ENCODE measurements around the gene UBC.
"Not testable (repeated sequence)": the region's sequence is repeated elsewhere in the genome, so short reads cannot be mapped to it uniquely, and the experiment has no call there.

UBC gene

DNA sequence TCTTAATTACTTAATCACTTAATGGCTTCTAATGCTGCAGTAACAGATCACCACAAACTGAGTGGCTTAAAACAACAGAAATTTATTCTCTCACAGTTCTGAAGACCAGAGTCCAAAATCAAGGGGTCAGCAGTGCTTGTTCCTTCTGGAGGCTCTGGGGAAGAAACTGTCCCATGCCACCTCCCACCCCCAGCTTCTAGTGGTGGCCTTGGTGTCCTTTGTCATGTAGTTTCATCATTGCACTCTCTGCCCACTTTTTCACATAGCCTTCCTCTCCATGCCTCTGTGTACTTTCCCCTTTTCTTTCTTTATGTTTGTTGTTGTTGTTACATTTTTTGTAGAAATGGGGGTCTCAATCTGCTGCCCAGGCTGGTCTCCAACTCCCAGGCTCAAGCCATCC is 16.1 kb upstream of the UBC start:
- FAIRE-seq: no peak

DNA sequence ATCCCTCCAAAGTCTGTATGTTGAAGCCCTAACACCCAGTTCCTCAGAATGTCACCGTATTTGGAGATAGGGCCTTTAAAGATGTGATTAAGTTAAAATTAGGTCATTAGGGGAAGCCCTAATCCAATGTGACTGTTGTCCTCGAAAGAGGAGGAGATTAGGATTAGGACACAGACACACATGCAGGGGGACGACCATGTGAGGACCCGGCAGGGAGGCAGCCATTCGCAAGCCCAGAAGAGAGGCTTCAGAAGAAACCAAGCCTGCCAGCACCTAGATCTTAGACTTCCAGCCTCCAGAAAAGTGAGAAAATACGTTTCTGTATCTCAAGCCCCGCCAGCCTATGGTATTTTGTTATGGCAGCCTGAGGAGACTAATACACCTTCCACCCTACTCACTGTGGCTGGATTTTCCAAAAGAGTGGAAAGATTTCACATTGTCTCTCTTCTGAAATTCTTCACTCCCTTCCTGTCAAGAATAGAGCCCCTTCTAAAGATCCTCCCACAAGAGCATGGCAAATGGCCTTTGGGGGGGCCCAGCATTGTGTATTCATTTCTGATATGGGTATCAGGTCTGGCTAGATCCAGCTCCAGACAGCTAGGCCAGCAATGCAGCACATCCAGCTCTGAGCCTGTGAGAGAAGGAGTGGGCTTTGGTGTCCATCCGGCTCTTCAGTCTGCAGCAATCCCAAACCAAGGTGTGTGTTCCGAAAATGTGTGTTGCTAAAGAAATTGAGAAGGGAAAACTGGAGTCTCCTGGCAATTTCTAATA is 15.4 kb upstream of the UBC start:
- FAIRE-seq: no peak

DNA sequence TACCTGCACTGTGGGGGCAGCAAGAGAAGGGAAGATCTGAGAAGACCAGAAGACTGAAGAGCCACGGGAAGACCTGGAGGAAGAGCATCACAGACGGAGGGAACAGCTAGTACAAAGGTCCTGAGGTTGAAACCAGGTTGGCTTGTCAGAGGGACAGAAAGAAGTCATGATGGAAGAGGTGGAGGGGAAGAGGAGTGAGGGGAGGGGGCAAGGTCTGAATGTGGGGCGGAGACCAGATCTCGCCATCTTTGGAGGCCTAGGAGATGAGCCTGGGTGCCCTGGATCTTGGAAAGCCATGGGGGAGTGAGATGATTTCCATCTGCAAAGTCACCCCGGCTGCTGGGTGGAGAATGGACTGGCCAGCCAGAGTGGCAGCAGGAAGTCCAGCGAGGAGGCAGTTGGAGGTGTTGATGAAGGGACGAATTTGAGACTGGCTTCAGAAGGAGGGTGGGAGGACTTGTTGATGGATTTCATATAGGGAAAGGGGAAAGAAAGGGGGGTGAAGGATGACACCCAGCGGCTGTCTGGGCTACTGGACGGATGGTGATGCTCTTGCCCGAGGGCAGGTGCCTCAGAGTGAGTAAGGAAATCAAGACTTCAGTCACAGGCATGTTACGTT is 14.6 kb upstream of the UBC start:
- no peak for FAIRE-seq

DNA sequence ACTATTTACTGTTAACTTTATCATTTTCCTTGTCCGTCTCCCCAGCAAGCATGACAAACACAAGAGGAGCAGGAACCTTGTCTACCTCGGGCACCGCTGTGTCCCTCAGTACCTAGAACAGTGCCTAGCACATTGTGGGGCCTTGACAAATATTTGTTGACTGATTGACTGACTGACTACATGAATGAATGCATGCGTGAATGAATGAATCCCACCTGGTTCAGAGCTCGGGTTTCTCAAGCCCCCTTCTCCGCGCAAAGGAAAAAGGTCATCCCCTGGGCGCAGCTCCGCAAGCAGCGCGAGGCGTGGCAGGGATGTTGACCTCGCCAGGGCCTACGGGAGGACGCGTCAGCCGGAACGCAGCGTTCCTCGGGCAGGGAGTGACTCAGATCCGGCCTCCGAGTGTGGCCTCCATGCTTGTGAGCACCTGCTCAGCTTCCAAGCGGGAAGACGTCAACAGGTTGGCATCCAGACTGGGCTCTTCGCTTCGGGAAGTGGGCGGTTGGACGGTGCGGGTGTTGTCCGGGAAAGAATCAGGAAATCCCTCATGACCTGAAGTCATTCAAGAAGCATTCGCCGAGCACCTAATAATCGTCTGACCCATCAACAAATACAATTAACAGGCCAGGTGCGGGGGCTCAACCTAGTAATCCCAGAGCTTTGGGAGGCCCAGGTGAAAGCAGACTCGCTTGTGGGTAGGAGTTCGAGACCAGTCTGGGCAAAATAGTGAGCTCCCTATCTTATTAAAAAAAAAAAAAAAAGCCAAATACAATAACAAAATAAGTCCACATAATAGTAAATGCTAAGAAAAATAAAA is 13.9 kb upstream of the UBC start:
- no peak for FAIRE-seq

DNA sequence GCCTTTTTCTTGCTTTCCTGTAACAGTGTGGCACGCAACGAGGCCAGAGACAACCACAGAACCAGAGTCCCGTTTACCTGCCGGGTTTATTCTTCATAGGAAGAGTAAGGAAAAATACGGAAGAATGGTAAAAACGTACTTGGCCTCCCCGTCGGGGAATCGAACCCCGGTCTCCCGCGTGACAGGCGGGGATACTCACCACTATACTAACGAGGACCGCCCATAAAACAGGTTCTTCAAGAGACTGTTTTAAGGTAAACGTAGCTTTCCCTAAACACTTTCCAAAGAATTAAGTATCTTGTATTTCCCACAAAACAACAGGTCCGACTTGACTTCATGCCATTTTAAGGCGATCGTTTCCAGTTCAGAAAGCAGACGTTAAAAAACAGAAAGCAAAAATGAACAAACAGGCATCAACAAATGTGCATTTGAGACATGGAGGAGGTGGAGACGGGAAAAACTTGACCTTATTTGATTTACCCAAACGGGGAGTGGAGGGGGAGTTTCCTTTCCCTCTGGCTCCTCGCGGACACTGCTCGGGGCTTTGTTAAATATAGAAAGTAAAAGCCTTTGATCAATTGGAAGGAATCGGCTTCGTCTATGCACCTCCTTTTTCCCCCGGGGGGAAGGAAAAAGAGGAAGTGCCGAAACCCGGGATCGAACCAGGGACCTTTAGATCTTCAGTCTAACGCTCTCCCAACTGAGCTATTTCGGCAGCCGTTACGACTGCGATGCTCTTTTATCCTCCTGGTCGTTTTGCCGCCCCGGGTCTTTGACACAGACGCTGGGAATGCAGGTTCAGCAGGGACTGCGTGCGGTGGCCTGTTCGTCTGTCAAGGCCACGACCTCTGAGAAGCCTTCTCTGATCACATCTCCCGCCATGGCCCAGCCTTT is 13.0 kb upstream of the UBC start:
- no peak for FAIRE-seq

DNA sequence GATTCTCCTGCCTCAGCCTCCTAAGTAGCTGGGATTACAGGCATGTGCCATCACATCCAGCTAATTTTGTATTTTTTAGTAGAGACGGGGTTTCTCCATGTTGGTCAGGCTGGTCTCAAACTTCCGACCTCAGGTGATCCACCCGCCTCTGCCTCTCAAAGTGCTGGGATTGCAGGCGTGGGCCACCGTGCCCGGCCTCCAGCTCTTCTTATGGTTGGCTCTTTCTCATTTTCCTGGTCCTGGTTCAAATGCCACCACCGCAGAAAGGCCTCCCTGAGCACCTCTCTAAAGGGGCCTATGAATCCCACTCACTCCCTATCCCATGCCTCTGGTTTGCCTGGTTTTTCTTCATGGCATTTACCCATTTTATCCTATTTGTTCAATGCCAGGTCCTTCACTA is 11.3 kb upstream of the UBC start:
- not testable (repeated sequence) for FAIRE-seq

DNA sequence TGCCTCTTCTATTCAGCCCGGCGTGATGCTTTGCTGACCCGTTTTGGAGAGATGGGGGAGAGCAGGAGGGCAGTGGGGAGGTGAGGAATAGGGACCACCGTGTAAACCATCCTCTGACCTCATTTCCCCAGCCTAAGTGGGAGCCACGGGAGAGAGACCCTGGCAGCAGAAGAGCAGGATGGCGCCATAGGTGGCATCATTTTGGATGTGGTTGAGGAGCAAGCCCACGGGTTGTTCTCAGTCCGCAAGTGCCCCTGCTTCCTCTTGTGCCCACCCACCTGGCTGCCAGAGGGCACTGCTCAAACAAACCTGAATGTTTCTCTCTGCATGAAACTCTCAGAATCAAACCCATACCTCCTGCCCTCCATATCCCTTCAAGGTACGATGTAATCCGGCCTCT is 10.7 kb upstream of the UBC start:
- FAIRE-seq: no peak

DNA sequence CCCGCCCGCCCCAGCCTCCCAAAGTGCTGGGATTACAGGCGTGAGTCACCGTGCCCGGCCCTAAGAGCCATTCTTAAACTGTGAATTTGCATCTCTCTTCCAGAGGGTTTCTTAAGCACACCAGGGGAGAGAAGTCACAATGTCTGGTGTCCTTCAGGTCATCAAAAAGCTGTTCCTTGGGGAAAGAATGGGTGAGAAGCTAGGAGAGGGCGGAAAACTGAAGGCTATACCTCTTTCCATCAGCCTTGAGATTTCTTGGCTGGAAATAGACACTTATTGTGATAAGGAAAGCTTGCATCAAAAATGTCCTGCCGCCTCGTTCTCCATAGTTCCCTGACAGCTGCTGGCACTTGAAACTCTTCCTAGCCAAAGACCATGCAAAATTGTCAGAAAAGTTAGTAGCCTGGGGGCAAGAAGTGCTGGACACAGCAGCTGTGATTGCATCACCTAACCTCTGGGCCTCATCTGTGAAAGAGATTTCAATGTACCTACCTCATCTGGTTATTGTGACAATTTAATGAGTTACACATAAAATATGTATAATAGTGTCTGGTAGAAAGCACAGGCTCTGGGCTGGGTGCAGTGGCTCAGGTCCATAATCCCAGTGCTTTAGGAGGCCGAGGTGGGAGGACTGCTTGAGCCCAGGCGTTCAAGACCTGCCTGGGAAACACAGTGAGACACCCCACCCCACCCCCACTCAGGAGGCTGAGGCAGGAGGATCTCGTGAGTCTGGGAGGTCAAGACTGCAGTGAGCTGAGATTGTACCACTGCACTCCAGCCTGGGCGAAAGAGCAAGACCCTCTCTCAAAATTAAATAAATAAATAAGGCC is 9.7 kb upstream of the UBC start:
- no peak for FAIRE-seq

DNA sequence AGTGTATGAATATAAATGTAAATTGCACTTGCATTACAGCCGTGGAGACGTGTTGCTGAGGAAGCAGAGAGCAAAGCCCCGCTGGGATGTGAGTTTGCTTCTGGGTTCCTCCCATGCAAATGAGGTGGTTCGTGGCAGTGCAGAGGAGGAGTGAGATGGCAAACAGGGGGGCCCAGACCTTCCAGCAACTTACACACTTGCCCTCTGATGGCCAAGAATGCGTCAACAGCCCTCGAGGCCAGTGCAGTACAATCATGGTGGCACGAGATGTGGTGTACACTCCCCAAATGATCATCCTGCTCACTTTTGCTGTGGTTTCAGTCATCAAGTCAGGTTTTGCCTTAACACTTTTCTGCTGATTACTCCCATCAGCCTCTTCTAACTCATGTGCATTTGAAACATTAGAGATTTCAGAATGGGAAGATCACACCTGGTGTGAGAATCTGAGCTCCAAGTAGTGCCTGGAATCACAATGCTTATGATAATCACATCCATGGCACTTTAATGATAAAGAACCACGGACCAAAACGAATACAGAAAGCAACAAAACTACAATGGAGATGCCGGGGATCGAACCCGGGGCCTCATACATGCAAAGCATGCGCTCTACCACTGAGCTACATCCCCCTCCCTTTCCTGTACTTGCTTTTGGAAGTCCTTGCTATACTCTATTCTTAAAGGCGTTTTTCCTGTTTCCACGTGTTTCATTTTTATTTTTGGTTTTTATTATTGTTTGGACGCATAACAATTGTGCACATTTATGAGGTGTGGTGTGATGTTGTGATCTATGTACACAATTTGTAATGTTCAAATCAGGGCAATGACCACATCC is 7.0 kb upstream of the UBC start:
- no peak for FAIRE-seq

DNA sequence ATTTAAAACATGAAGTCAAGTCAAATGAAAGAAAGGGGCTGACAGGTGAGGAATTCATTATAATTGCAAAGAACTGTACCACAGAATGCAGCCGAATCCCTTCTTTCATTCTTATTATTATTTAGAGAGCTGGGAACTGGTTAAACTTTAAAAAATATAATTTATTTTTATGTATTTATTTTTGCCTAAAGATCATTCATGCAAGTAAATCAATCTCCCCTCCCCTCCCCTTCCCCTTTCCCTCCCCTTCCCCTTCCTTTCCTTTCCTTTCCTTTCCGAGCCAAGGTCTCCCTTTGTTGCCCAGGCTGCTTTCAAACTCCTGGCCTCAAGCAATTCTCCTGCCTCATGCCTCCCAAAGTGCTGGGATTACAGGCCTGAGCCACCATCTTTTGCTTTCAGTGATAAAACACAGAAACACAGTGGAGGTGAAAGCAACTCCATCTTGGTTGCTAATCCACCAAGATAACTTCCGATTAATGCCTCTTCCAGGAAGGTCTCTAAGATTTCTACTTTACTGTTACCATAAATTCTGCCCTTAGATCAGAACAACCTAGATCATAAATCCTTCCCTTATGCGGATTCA is 6.0 kb upstream of the UBC start:
- no peak for FAIRE-seq

DNA sequence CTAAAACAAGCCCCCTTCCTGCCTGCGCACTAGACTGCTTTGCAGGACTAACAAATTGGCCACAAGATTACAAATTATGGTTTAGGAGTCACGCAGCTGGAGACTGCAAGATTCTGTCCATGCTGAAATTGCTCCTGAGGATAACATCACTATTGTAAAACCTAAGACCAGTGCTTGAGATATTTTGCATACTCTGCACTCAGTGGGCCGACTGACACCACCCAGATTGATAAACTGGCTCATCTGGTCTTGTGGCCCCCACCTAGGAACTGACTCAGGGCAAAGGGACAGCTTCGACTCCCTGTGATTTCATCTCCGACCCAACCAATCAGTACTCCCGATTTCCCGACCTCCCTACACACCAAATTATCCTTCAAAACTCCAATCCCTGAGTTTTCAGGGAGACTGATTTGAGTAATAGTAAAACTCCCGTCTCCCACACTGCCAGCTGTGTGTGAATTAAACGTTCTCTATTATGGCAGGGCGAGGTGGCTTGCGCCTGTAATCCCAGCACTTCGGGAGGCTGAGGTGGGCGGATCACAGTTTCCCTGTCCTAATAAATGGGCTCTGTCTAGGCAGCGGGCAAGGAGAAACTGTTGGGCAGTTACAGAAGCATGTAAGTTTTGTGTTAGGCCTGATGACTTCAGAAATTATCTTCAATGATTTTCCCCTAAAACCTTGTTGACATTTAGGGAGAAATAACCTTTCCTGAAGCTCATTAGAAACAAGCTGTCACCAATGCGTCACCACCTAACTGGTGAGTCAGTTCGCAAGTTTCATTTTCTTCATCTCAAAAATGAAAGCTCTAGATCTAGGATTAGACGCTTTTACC is 5.3 kb upstream of the UBC start:
- no peak for FAIRE-seq

DNA sequence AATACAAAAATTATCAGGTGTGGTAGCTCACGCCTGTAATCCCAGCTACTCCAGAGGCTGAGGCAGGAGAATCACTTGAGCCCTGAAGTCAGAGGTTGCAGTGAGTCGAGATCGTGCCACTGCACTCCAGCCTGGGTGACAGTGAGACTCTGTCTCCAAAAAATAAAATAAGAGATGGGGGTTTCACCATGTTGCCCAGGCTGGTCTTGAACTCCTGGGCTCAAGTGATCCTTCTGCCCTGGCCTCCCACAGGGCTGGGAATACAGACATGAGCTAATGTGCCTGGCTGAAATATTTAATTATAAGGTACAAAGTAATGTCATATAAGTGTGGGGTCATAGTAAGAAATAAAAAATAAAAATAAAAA is 4.2 kb upstream of the UBC start:
- not testable (repeated sequence) for FAIRE-seq

DNA sequence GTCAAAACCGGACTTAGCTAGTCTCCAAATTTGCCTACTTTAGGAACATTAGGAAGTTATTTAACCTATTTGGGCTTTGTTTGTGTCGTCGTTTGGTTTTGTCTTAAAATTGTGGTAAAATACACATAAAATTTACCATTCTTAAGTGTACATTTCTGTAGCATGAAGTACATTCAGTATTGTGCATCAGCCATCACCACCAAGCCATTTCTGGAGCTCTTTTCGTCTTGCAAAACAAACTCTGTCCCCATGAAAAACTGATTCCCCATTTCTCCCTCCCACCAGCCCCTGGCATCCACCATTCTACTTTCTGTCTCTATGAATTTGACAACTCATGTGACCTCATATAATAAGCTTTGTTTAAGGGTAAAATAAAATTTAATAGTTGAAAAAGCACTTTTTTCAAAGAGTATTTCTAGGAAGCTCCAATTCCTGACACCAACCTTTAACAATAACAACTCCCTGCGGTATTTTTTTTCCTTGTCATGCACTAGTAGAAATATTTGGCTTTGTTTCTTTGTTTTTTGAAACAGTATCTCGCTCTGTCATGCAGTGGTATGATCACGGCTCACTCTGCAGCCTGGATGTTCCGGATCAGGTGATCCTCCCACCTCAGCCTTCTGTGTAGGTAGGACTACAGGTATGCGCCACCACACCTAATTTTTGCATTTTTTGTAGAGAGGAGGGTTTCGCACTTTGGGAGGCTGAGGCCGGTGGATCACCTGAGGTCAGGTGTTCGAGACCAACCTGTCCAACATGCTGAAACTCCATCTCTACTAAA is 3.6 kb upstream of the UBC start:
- no peak for FAIRE-seq

DNA sequence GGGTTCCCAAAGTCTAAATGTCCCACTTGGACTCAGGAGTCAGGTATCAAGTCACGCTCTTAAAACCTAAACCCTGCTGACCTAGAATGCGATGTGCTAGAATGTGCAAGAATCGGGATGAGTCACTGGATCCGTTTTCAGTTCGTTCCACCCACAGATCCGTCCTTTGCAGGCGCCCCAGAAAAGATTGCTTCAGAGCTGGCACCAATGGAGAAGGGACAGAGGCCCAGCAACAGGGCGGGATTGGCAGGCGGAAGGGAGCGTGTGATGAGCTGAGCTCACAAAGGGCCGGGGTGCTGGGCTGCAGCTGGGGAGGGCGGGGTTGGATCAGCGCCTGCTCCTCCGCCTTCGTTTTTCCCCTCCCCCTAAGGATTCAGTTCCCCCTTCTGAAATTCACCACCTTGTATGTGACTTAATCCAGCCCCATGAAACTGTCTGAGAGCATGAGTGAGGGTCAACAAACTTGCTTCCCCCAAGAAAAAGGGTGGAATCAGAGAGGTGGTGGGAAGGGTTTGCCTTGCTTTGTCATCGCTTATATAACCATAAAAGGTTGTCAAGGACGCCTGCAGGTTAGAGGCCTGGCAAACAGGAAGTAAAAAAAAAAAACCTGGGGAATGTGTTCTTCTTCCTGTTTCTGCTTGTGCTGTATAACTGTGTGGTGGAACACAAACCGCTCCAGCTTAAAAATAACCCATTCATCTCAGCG is 2.8 kb upstream of the UBC start:
- FAIRE-seq: peak; percentile 7

DNA sequence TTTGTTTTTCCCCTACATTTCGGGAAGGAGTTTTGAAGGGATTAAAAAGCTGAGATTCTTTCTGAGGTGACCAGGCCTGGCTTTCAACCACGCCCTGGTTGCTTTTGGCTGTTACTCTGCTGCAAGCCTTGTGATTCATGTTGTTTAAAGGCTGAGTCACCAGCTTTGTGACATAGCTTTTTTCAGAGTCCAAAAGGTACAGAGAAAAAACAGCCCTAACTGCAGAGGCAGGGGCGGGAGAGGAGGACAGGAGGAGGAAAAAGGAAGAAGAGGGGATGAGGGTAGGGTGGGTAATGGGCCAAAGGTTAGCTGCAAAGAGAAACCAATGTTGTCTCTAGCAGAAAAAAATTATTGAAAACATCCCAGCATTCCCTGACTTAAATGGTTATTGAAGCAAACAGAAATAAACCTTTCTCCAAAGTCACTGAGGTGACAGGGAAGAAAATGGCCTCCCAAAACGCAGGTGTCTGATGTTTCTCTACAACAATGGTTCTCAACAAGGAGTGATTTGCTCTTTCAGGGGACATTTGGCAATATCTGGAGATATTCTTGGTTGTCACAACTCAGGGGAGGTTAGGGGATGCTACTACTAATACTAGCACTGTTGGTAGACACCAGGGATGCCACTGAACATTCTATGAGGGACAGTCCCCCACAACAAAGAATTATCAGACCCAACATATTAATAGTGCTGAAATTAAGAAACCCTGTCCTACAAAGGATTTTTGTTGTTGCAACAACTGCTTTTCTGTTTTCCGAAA is 2.1 kb upstream of the UBC start:
- no peak for FAIRE-seq

DNA sequence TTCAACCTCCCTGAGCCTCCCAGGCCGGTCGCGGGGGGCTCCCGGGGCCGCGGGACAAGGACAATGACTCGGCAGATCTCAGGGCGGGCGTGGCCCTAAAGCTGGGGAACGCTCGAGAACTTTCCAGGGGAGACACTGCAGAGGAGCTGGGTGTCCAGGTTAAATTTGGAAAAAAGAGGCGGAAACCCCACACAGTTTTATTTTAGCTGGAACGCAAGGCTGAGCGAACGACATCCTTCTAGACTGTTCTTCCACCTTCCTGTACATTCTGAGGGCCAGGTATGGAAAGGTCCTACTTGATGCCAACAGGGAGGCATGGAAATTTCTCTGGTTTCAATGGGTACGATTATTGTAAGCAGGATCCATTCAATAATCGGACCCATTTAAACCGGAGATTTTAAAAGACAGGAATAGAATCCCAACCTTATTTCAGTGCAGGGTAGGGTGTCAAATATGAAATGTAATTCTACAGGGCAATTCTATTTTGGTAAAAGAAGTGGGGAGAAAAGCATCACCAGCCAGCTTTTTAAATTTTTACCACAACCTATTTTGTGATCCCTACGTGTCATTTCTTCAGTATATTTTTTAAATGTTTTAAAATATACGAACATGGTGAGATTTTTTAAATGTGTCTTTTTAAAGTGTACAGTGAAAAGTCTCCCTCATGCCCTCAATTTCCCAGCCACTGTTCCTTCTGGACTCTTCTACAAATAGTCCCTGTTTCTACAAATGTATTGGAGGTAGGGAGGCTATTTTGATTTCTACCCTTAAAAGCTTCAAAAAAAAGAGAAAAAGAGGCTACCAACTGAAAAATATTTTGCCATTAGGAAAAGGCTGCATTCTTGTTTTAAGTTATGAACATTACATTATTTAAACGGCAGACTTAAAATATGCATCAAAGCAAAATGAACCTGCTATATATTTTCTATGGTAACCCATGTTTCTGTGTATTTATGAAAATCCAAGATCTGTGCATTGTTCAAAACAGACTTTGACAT is 1.1 kb upstream of the UBC start:
- FAIRE-seq: no peak
